DND-41 (cell line): ENCODE results near the gene MBNL2.

Experiments used
- ATAC-seq: fragments of 200-7000 bp; cut with Tn5 transposase; 3 replicates; pipeline ENCODE4 v1.9.1; 2021; ENCODE audit warnings: low read depth; ENCODE audit not compliant: insufficient read depth
- DNase-seq: peaks from one replicate; pipeline ENCODE4 v3.0.0-alpha.2; 2020
- H2AFZ ChIP-seq: 2 replicates; pipeline ENCODE4 v1.6.0; 2012; ENCODE audit warnings: low read depth, low read length
- H3K27ac ChIP-seq: 2 replicates; pipeline ENCODE4 v1.5.1; 2012; ENCODE audit warnings: low read length, inconsistent platforms
- H3K27me3 ChIP-seq: fragments of 200-600 bp; sonication (generic); 2 replicates; pipeline ENCODE4 v1.6.0; 2012; ENCODE audit warnings: low read length, mild to moderate bottlenecking, inconsistent platforms; ENCODE audit not compliant: insufficient read depth, poor library complexity
- H3K36me3 ChIP-seq: 2 replicates; pipeline ENCODE4 v1.5.1; 2012; ENCODE audit warnings: low read length, inconsistent platforms; ENCODE audit not compliant: insufficient read depth
- H3K4me1 ChIP-seq: 2 replicates; pipeline ENCODE4 v1.5.1; 2012; ENCODE audit warnings: mild to moderate bottlenecking, low read length; ENCODE audit not compliant: insufficient read depth
- H3K4me2 ChIP-seq: 2 replicates; pipeline ENCODE4 v1.6.0; 2012; ENCODE audit warnings: mild to moderate bottlenecking, moderate library complexity, low read length, inconsistent platforms; ENCODE audit not compliant: insufficient read depth
- H3K4me3 ChIP-seq, 2 experiments: fragments of 200-600 bp in 1 of 2; shearing (Covaris generic) in 1 of 2; 2 replicates each; pipeline ENCODE4 v1.5.1; 2012 to 2016; ENCODE audit warnings: inconsistent platforms in 2 of 2, low read length in 2 of 2, mild to moderate bottlenecking in 2 of 2, low read depth in 1 of 2, moderate library complexity in 1 of 2
- H3K79me2 ChIP-seq: 2 replicates; pipeline ENCODE4 v1.6.0; 2012; ENCODE audit warnings: low read length, inconsistent platforms; ENCODE audit not compliant: insufficient read depth
- H3K9ac ChIP-seq: 2 replicates; pipeline ENCODE4 v1.6.0; 2012; ENCODE audit warnings: low read depth, mild to moderate bottlenecking, inconsistent platforms, low read length, moderate library complexity
- H3K9me3 ChIP-seq: 2 replicates; pipeline ENCODE4 v1.5.1; 2012; ENCODE audit warnings: low read length, moderate library complexity, mild to moderate bottlenecking, inconsistent platforms; ENCODE audit not compliant: insufficient read depth, severe bottlenecking
- H4K20me1 ChIP-seq: 2 replicates; pipeline ENCODE4 v1.6.0; 2012; ENCODE audit warnings: low read length; ENCODE audit not compliant: insufficient read depth
- EZH2 ChIP-seq: IDR thresholded peaks from 3 replicates; pipeline ENCODE4 v1.6.1; 2012; ENCODE audit warnings: borderline replicate concordance, low read depth, mild to moderate bottlenecking, moderate library complexity, low read length, inconsistent platforms; ENCODE audit not compliant: severe bottlenecking
- TF ChIP-seq, protein P1 (sequence below): IDR thresholded peaks from 2 replicates; pipeline ENCODE4 v1.5.1; 2012; ENCODE audit warnings: borderline replicate concordance, low read length, moderate library complexity, mild to moderate bottlenecking; ENCODE audit not compliant: poor library complexity, severe bottlenecking; ENCODE audit errors: extremely low read depth

The MBNL2 gene

DNA sequence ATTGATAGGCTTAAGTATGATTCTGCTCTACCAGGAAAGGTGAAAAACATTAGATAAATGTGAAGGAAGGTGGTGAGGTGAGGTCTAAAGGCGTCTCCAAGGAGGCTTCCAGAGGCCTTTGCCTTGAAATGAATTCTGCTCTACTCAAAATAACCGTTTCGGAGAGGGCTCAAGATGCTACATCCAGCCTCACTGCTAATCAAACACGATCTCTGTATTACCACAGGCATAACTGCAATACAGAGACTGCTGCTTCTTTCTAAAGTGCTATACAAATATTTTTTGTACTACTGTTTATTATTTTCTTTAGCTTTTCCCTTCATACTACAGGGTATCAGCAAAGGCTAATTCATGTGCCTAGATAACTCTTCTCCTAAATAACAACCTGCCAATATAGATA, 16.8 kb downstream of the MBNL2 start:
- TF ChIP-seq EZH2 = no peak
- TF ChIP-seq, protein P1, sequence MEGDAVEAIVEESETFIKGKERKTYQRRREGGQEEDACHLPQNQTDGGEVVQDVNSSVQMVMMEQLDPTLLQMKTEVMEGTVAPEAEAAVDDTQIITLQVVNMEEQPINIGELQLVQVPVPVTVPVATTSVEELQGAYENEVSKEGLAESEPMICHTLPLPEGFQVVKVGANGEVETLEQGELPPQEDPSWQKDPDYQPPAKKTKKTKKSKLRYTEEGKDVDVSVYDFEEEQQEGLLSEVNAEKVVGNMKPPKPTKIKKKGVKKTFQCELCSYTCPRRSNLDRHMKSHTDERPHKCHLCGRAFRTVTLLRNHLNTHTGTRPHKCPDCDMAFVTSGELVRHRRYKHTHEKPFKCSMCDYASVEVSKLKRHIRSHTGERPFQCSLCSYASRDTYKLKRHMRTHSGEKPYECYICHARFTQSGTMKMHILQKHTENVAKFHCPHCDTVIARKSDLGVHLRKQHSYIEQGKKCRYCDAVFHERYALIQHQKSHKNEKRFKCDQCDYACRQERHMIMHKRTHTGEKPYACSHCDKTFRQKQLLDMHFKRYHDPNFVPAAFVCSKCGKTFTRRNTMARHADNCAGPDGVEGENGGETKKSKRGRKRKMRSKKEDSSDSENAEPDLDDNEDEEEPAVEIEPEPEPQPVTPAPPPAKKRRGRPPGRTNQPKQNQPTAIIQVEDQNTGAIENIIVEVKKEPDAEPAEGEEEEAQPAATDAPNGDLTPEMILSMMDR = no peak
- no peak for DNase-seq
- Histone ChIP-seq H4K20me1 (peaks cover 9% of the 10 kb centered on the region; the same call in 1 of the 2 replicates), H3K27ac (no peak overlapping the region), H3K4me2 (no peak overlapping the region), H3K4me3 (no peak overlapping the region), H3K4me1 (no peaks in the 10 kb centered on the region), H3K27me3 (no peaks in the 10 kb centered on the region), H3K9me3 (no peaks in the 10 kb centered on the region), H3K79me2 (no peaks in the 10 kb centered on the region; the same call in 1 of the 2 replicates), H3K36me3 (no peaks in the 10 kb centered on the region), H3K9ac (no peak overlapping the region), H2AFZ (no peak overlapping the region)
- no peak for ATAC-seq

DNA sequence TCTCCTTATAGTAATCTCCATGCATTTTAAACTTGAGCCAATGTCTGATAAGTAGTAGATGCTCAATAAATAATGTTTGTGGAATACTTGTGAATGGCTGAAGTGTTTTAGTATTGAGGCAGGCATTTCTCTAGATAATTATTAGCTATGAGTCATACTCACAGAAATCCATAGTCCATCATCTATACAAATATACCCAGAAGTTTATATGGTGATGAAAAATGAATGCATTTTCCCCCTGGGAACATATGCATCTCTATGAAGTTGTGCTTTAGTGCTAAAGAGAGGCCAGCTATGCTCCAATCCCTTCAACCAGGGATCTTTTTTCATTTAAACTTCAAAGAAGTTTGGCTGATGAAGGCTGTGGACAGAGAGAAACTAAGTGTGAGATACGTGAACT, 17.2 kb downstream of the MBNL2 start:
- no peak overlapping the region for H2AFZ ChIP-seq
- no peak for TF ChIP-seq EZH2
- TF ChIP-seq, protein P1 = no peak
- H3K9me3 ChIP-seq = no peaks in the 10 kb centered on the region
- DNase-seq = no peak
- no peak overlapping the region for H3K4me3 ChIP-seq
- H3K4me2 ChIP-seq = no peak overlapping the region
- no peak overlapping the region for H3K27ac ChIP-seq
- no peaks in the 10 kb centered on the region; the same call in 1 of the 2 replicates for H3K79me2 ChIP-seq
- no peaks in the 10 kb centered on the region for H3K27me3 ChIP-seq
- no peaks in the 10 kb centered on the region for H3K4me1 ChIP-seq
- no peak for ATAC-seq
- H3K36me3 ChIP-seq = no peaks in the 10 kb centered on the region
- H3K9ac ChIP-seq = no peak overlapping the region
- peaks cover 9% of the 10 kb centered on the region; the same call in 1 of the 2 replicates for H4K20me1 ChIP-seq

DNA sequence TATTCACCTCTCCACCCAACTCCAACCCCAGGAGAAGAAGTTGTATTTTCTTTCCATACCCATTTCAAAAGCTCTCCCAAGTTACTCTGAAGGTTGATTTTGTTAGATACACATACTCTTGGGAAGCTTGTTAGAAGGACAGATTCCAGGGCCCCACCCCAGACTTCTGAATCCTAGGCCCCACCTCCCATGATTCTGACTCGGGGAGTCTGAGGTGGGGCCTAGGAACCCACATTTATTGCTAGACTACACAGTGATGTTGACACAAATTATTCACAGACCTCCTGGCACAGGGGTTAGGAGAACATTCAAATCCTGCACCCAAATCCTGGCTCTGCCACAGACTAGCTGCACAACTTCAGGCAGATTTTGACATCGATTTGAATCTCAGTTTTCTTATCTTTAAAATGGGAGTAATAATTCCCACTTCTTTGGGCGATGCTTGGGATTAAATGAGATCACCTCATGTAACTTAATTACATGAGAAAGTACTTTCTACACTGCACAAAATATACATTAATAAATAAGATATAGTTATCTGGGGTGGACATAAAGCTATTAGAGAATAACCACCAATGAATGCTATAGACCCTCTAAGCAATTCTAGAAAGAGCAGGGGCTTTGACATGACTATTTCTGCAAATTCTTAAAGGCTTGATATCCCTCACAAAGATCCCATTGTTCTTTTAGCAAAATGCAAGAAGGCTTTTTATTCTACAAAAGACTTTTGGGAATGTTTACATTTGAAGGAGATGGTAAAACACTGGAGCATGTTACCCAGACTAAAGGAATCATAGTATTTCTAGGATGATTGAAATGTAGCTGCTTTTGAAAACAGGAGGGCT, 18.0 kb downstream of the MBNL2 start:
- Histone ChIP-seq H3K27me3 (no peaks in the 10 kb centered on the region), H3K9me3 (no peaks in the 10 kb centered on the region), H3K36me3 (no peaks in the 10 kb centered on the region), H3K4me3 (no peak overlapping the region), H3K4me2 (no peak overlapping the region), H3K9ac (no peak overlapping the region), H4K20me1 (peaks cover 9% of the 10 kb centered on the region; the same call in 1 of the 2 replicates), H3K27ac (no peak overlapping the region), H3K4me1 (no peaks in the 10 kb centered on the region), H2AFZ (no peak overlapping the region), H3K79me2 (no peaks in the 10 kb centered on the region)
- DNase-seq (no peak), ATAC-seq (no peak)
- no peak for TF ChIP-seq EZH2
- TF ChIP-seq, protein P1 = no peak
